Endodermal cell (in vitro differentiated cells): Measurements from ENCODE around the gene COPS3. TPM values are rescaled to one million over a fixed set of nuclear protein-coding genes. Genes with fewer than 3 reads are reported as not detected.

Experiments used
- DNase-seq: peaks from one replicate; pipeline ENCODE4 v3.0.0-alpha.2; 2017
- H3K27ac ChIP-seq: 2 replicates; pipeline ENCODE4 v1.5.1; 2013; ENCODE audit warnings: mild to moderate bottlenecking, low read depth, low read length, moderate library complexity
- H3K27me3 ChIP-seq: 2 replicates; pipeline ENCODE4 v1.6.1; 2013; ENCODE audit warnings: mild to moderate bottlenecking, low read length, moderate library complexity; ENCODE audit not compliant: insufficient read depth, control insufficient read depth, poor library complexity, severe bottlenecking
- H3K36me3 ChIP-seq: 2 replicates; pipeline ENCODE4 v1.7.0; 2013; ENCODE audit warnings: mild to moderate bottlenecking, low read length, moderate library complexity; ENCODE audit not compliant: control insufficient read depth, insufficient read depth
- H3K4me1 ChIP-seq: one replicate; pipeline ENCODE4 v1.7.0; 2013; ENCODE audit warnings: low read length; ENCODE audit not compliant: control insufficient read depth, insufficient read depth
- H3K4me3 ChIP-seq: 2 replicates; pipeline ENCODE4 v1.5.1; 2013; ENCODE audit warnings: mild to moderate bottlenecking, low read length, moderate library complexity
- H3K9ac ChIP-seq: 2 replicates; pipeline ENCODE4 v1.6.1; 2013; ENCODE audit warnings: mild to moderate bottlenecking, low read length, moderate library complexity; ENCODE audit not compliant: poor library complexity, severe bottlenecking; ENCODE audit errors: extremely low read depth
- H3K9me3 ChIP-seq: 2 replicates; pipeline ENCODE4 v1.6.1; 2013; ENCODE audit warnings: mild to moderate bottlenecking, low read length, moderate library complexity; ENCODE audit not compliant: control insufficient read depth
- H3K27ac Mint-ChIP-seq: 2 replicates; pipeline ENCODE4 v1.8.0; 2020; ENCODE audit warnings: mixed read lengths
- H3K27me3 Mint-ChIP-seq: 2 replicates; pipeline ENCODE4 v1.8.0; 2021; ENCODE audit warnings: mild to moderate bottlenecking, mixed read lengths; ENCODE audit not compliant: insufficient read depth
- H3K36me3 Mint-ChIP-seq: 2 replicates; pipeline ENCODE4 v1.8.0; 2020; ENCODE audit warnings: low read depth, mixed read lengths
- H3K4me1 Mint-ChIP-seq: 2 replicates; pipeline ENCODE4 v1.8.0; 2020; ENCODE audit warnings: mixed read lengths
- H3K4me3 Mint-ChIP-seq: 2 replicates; pipeline ENCODE4 v1.8.0; 2020; ENCODE audit warnings: mild to moderate bottlenecking, moderate library complexity, mixed read lengths
- H3K9me3 Mint-ChIP-seq: 2 replicates; pipeline ENCODE4 v1.8.0; 2020; ENCODE audit warnings: mild to moderate bottlenecking, mixed read lengths
- CTCF ChIP-seq: fragments of 200-600 bp; sonication (generic); conservative IDR thresholded peaks from 2 replicates; pipeline ENCODE4 v1.5.0; 2021; ENCODE audit warnings: antibody characterized with exemption, mild to moderate bottlenecking
- WGBS, 2 experiments: methylation state at CpG; one replicate each; pipeline versions ENCODE4 v1.1.5 to v1.1.7; 2013; ENCODE audit warnings: missing lambda C conversion rate in 2 of 2, mixed read lengths in 1 of 2; ENCODE audit not compliant: insufficient coverage in 1 of 2, insufficient read length in 1 of 2; 5-methylcytosine and 5-hydroxymethylcytosine counted together
- total RNA-seq, 2 donors: library from RNA; stranded (reverse); fragmentation: NEBNext Ultra II Directional in 1 of 2; extraction: Animal tissue kit (Norgen Biotek cat#: 25700) in 1 of 2; gene quantifications; 2 replicates in 1 of 2; 3 replicates in 1 of 2; pipeline ENCODE4 v1.2.1, GENCODE V29; 2021

The COPS3 gene
- total RNA-seq, 2 donors from 2014 or later, result 63.1 to 67.5 TPM

GRCh38 chr17:17226451-17227265 is 54.4 kb downstream of the COPS3 start:
- no peaks in the 10 kb centered on the region for H3K9me3 ChIP-seq
- no peak overlapping the region for H3K27ac ChIP-seq
- Mint-ChIP-seq H3K27ac (no peak overlapping the region), H3K4me3 (no peak overlapping the region), H3K36me3 (peaks cover 88% of the 10 kb centered on the region), H3K27me3 (no peaks in the 10 kb centered on the region), H3K4me1 (no peaks in the 10 kb centered on the region), H3K9me3 (no peaks in the 10 kb centered on the region)
- peaks cover 93% of the 10 kb centered on the region for H3K36me3 ChIP-seq
- TF ChIP-seq CTCF, result no peak
- no peak for DNase-seq
- H3K4me3 ChIP-seq, result no peak overlapping the region
- no peaks in the 10 kb centered on the region for H3K4me1 ChIP-seq
- WGBS, 2 experiments, result 95 to 97% methylated on average over 16 of the region's 16 CpGs
- no peaks in the 10 kb centered on the region for H3K27me3 ChIP-seq
- H3K9ac ChIP-seq, result no peak overlapping the region

GRCh38 chr17:17225901-17226300 is 55.1 kb downstream of the COPS3 start:
- H3K9me3 Mint-ChIP-seq, result no peaks in the 10 kb centered on the region
- H3K4me1 Mint-ChIP-seq, result no peaks in the 10 kb centered on the region
- H3K4me3 Mint-ChIP-seq, result no peak overlapping the region
- H3K9ac ChIP-seq, result no peak overlapping the region
- DNase-seq, result no peak
- H3K27ac ChIP-seq, result no peak overlapping the region
- H3K36me3 ChIP-seq, result peaks cover 94% of the 10 kb centered on the region
- no peak for TF ChIP-seq CTCF
- H3K4me1 ChIP-seq, result no peaks in the 10 kb centered on the region
- WGBS, 2 experiments, result 94 to 98% methylated on average over 5 to 10 of the region's 10 CpGs
- H3K9me3 ChIP-seq, result no peaks in the 10 kb centered on the region
- no peak overlapping the region for H3K4me3 ChIP-seq
- H3K36me3 Mint-ChIP-seq, result peaks cover 88% of the 10 kb centered on the region
- H3K27me3 Mint-ChIP-seq, result no peaks in the 10 kb centered on the region
- no peaks in the 10 kb centered on the region for H3K27me3 ChIP-seq
- H3K27ac Mint-ChIP-seq, result no peak overlapping the region

GRCh38 chr17:17224137-17224536 is 56.9 kb downstream of the COPS3 start:
- WGBS, 2 experiments, result 96 to 98% methylated on average over 8 of the region's 8 CpGs
- Mint-ChIP-seq H3K27ac (no peak overlapping the region), H3K4me3 (no peak overlapping the region), H3K9me3 (no peaks in the 10 kb centered on the region), H3K4me1 (no peaks in the 10 kb centered on the region), H3K36me3 (peaks cover 84% of the 10 kb centered on the region), H3K27me3 (no peaks in the 10 kb centered on the region)
- Histone ChIP-seq H3K4me1 (no peaks in the 10 kb centered on the region), H3K4me3 (no peak overlapping the region), H3K27ac (no peak overlapping the region), H3K36me3 (peaks cover 90% of the 10 kb centered on the region), H3K9me3 (no peaks in the 10 kb centered on the region), H3K27me3 (no peaks in the 10 kb centered on the region), H3K9ac (no peak overlapping the region)
- no peak for TF ChIP-seq CTCF
- DNase-seq, result no peak
